NT2/D1 (cell line): ENCODE results near the gene TAS2R43.
"Not testable (repeated sequence)": the region's sequence is repeated elsewhere in the genome, so short reads cannot be mapped to it uniquely, and the experiment has no call there.

ENCODE experiments used
- DNase-seq: peaks from one replicate; pipeline ENCODE4 v3.0.0-alpha.2; 2011; ENCODE audit warnings: low read depth, low spot score
- H3K27me3 ChIP-seq: 2 replicates; pipeline ENCODE4 v1.6.0; 2011; ENCODE audit warnings: mild to moderate bottlenecking; ENCODE audit not compliant: insufficient read length, insufficient read depth
- H3K36me3 ChIP-seq: 2 replicates; pipeline ENCODE4 v1.6.1; 2011; ENCODE audit warnings: mild to moderate bottlenecking, low read length, mixed read lengths; ENCODE audit not compliant: insufficient read depth, insufficient read length
- H3K4me1 ChIP-seq: 2 replicates; pipeline ENCODE4 v1.5.1; 2011; ENCODE audit not compliant: insufficient read depth, insufficient read length
- H3K4me3 ChIP-seq: 2 replicates; pipeline ENCODE4 v1.5.1; 2011; ENCODE audit warnings: low read depth; ENCODE audit not compliant: insufficient read length
- H3K9ac ChIP-seq: 2 replicates; pipeline ENCODE4 v1.6.0; 2011; ENCODE audit warnings: low read depth; ENCODE audit not compliant: insufficient read length
- H3K9me3 ChIP-seq: 2 replicates; pipeline ENCODE4 v1.5.1; 2011; ENCODE audit warnings: mild to moderate bottlenecking, low read length; ENCODE audit not compliant: insufficient read depth
- SUZ12 ChIP-seq: IDR thresholded peaks from 2 replicates; pipeline ENCODE4 v1.6.1; 2011; ENCODE audit not compliant: insufficient read length, insufficient read depth; ENCODE audit errors: extremely low read depth
- YY1 ChIP-seq: IDR thresholded peaks from 2 replicates; pipeline ENCODE4 v1.6.1; 2011; ENCODE audit not compliant: insufficient read length, insufficient read depth
- ZNF274 ChIP-seq: IDR thresholded peaks from 2 replicates; pipeline ENCODE4 v1.6.1; 2011; ENCODE audit warnings: mild to moderate bottlenecking, low read depth, low read length

Gene TAS2R43, protein sequence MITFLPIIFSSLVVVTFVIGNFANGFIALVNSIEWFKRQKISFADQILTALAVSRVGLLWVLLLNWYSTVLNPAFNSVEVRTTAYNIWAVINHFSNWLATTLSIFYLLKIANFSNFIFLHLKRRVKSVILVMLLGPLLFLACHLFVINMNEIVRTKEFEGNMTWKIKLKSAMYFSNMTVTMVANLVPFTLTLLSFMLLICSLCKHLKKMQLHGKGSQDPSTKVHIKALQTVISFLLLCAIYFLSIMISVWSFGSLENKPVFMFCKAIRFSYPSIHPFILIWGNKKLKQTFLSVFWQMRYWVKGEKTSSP

DNA sequence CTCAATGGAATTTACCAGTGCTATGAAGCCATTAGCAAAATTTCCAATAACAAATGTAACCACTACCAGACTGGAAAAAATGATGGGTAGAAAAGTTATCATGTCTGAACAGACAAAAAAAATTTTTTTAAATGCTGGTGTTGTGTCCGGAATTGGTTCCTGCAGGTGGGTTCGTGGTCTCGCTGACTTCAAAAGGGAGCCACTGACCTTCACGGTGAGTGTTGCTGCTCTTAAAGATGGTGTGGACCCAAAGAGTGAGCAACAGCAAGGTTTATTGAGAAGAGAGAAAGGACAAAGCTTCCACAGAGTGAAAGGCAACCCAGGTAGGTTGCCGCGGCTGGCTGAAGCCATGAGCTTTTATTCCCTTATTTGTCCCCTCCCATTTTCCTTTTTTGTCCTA lies at the start of gene TAS2R43:
TSS of gene TAS2R43 (minus strand) at position 186 of the 400 bp plus-strand sequence. CDS start at position 102, 84 bp downstream.
- Histone ChIP-seq H3K9ac (no peak within 1 kb of the TSS), H3K4me3 (no peak within 1 kb of the TSS), H3K36me3 (no peaks in the 10 kb centered on the region), H3K9me3 (no peaks in the 10 kb centered on the region), H3K4me1 (no peaks in the 10 kb centered on the region), H3K27me3 (no peaks in the 10 kb centered on the region)
- TF ChIP-seq YY1 = no peak
- no peak for TF ChIP-seq ZNF274
- no peak for TF ChIP-seq SUZ12
- no peak for DNase-seq

DNA sequence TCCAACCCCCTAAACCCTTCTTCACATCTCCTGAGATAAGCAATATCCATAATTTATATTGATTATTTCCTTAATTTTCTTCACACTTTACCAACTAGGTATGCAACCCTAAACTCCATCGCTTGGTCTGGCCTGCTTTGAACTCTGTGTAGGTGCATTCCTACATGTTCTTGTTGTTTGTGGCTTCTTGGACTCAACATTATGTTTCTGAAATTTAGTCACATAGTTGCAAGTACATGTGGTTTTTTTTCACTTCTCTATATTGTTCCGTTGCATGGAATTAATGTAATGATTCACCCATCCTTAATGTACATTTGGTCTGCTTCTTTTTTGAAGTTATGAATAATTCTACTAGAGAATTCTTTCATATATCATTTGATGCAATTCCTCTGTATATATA lies 44.0 kb upstream of the TAS2R43 start:
- TF ChIP-seq ZNF274 = no peak
- no peak for TF ChIP-seq SUZ12
- no peak for TF ChIP-seq YY1
- Histone ChIP-seq H3K4me1 (no peaks in the 10 kb centered on the region), H3K4me3 (no peak overlapping the region), H3K9ac (no peak overlapping the region), H3K27me3 (no peaks in the 10 kb centered on the region), H3K36me3 (peaks cover 5% of the 10 kb centered on the region), H3K9me3 (no peaks in the 10 kb centered on the region)
- no peak for DNase-seq

DNA sequence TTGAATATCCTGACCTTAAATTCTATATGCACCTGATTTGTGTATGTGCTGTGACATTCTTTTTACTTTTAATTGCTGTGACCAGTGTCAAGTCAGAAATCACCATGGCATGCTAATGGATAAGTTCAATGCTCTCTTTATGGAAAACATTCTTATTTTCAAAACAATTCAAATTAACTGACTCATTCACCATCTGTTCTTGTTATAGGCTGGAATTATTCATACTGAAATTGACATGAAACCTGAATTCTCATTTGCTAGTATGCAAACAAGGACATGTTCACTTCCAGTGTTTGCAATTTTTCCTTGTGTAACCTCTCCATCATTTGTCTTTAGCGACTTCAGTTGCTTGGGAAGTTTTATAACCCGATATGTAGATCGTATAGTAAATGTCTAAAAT lies 42.2 kb upstream of the TAS2R43 start, which contains the start of gene TAS2R30:
TSS of gene TAS2R30 (minus strand) at position 340 of the 400 bp plus-strand sequence. CDS start 400 bp downstream, outside the sequence.
- Histone ChIP-seq H3K36me3 (peaks cover 11% of the 10 kb centered on the region), H3K27me3 (no peaks in the 10 kb centered on the region), H3K4me3 (no peak within 1 kb of the TSS), H3K9ac (no peak within 1 kb of the TSS), H3K9me3 (no peaks in the 10 kb centered on the region), H3K4me1 (no peaks in the 10 kb centered on the region)
- DNase-seq = no peak
- TF ChIP-seq YY1 = no peak
- no peak for TF ChIP-seq ZNF274
- TF ChIP-seq SUZ12 = no peak

DNA sequence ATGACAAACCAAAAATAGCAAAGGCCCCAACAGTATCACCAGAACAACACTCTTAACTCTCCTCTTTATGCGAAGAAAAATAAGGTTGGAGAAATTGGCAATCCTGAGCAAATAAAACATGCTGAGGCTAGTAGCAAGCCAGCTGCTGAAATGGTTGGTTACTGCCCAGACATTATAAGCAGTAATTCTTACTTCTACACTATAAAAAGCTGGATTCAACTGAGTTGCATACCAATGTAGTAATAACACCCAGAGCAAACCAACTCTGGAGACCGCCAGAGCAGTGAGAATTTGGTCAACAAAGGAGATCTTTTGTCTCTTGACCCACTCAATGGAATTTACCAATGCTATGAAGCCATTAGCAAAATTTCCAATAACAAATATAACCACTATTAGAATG lies 41.7 kb upstream of the TAS2R43 start:
- Histone ChIP-seq H3K4me3 (no peak overlapping the region), H3K4me1 (no peaks in the 10 kb centered on the region), H3K27me3 (no peaks in the 10 kb centered on the region), H3K9me3 (no peaks in the 10 kb centered on the region), H3K36me3 (peaks cover 16% of the 10 kb centered on the region), H3K9ac (no peak overlapping the region)
- no peak for DNase-seq
- TF ChIP-seq ZNF274 = no peak
- no peak for TF ChIP-seq SUZ12
- TF ChIP-seq YY1 = no peak

DNA sequence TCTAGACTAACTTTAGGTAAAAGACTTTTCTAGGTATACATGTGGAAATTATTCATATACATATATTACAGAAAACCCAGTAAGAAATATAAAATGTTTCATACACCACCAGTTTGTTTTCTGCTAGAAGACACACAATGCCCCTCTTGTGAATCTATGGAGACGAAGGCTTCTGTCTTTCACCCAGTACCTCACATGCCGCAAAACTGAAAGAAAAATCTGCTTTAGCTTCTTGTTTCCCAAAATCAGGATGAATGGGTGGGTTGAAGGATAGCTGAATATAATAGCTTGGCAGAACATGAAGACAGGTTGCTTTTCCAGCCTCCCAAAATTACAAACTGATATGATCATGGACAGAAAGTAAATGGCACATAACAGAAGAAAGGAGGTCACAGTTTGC lies 41.0 kb upstream of the TAS2R43 start:
- no peak for DNase-seq
- H3K4me1 ChIP-seq = no peaks in the 10 kb centered on the region

DNA sequence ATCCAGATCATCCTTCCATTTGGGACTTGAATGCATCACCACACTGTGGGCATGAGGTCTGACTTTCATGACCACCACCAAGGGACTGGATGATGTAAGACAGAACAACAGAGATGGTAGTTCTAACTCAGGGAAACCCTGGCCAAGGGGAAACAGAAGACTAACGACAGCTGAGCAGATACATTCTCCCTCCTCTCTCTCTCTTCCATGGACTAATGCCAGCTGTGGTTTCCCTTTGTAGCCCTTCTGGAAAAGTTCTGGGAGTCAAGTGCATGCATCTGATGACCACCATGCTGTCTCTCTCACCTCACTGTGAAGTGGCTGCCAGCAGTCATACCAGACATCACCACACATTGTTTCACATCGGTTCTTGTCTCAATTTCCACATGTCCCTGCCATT lies 38.9 kb upstream of the TAS2R43 start:
- TF ChIP-seq SUZ12 (no peak), ZNF274 (no peak), YY1 (no peak)
- no peak for DNase-seq
- H3K36me3 ChIP-seq = peaks cover 20% of the 10 kb centered on the region
- no peaks in the 10 kb centered on the region for H3K27me3 ChIP-seq
- H3K4me3 ChIP-seq = no peak overlapping the region
- H3K4me1 ChIP-seq = no peaks in the 10 kb centered on the region
- H3K9ac ChIP-seq = no peak overlapping the region
- no peaks in the 10 kb centered on the region for H3K9me3 ChIP-seq

More for the DNA sequence above, 41.0 kb upstream of the TAS2R43 start:
- Histone ChIP-seq H3K9me3 (no peaks in the 10 kb centered on the region), H3K9ac (no peak overlapping the region), H3K27me3 (no peaks in the 10 kb centered on the region), H3K4me3 (no peak overlapping the region), H3K36me3 (peaks cover 16% of the 10 kb centered on the region)
- TF ChIP-seq SUZ12 = no peak
- TF ChIP-seq YY1 = no peak
- no peak for TF ChIP-seq ZNF274

DNA sequence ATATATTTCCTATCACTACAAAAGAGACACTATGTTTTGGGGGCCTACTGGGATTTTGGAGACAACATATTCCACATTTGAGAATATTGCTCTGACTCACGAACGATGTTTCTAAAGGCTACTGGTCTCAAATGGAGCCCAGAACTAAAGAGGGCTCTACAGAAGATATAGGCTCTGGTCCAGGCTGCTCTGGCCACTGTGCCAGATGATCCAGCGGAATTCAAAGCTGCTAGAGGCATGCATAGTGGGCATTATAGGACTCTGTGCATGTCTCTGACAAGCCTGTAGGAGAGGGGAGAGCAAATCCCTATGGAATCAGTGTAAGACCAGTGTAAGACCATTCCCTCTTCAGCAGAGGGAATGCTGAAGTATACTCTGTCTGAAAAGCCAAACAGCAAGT lies 38.3 kb upstream of the TAS2R43 start:
- no peaks in the 10 kb centered on the region for H3K4me1 ChIP-seq
- H3K9ac ChIP-seq = no peak overlapping the region
- H3K9me3 ChIP-seq = peaks cover under 1% of the 10 kb centered on the region; the same call in 1 of the 2 replicates
- peaks cover 20% of the 10 kb centered on the region for H3K36me3 ChIP-seq
- TF ChIP-seq SUZ12 = no peak
- no peak for TF ChIP-seq YY1
- no peak for TF ChIP-seq ZNF274
- no peak for DNase-seq
- H3K27me3 ChIP-seq = no peaks in the 10 kb centered on the region
- H3K4me3 ChIP-seq = no peak overlapping the region

DNA sequence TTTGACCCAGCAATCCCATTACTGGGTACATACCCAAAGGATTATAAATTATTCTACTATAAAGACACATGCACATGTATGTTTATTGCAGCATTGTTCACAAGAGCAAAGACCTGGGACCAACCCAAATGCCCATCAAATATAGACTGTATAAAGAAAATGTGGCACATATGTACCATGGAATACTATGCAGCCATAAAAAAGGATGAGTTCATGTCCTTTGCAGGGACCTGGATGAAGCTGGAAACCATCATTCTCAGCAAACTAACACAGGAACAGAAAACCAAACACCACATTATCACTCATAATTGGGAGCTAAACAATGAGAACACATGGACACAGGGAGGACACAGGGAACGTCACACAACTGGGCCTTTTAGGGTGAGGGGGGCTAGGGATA lies 22.0 kb upstream of the TAS2R43 start:
- H3K9me3 ChIP-seq = peaks cover 15% of the 10 kb centered on the region; the same call in 1 of the 2 replicates
- DNase-seq, H3K4me3 ChIP-seq, H3K36me3 ChIP-seq, H3K27me3 ChIP-seq, H3K9ac ChIP-seq, H3K4me1 ChIP-seq: not testable (repeated sequence)

DNA sequence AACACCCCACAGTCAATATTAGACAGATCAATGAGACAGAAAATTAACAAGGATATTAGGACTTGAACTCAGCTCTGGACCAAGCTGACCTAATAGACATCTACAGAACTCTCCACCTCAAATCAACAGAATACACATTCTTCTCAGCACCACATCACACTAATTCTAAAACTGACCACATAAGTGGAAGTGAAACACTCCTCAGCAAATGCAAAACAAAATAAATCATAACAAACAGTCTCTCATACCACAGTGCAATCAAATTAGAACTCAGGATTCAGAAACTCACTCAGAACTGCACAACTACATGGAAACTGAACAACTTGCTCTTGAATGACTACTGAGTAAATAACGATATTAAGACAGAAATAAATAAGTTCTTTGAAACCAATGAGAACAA lies 19.1 kb upstream of the TAS2R43 start:
- H3K9me3 ChIP-seq = peaks cover 15% of the 10 kb centered on the region; the same call in 1 of the 2 replicates

More for the DNA sequence above, 19.1 kb upstream of the TAS2R43 start:
- not testable (repeated sequence) for H3K9ac ChIP-seq, DNase-seq, H3K36me3 ChIP-seq, H3K4me1 ChIP-seq, H3K4me3 ChIP-seq, H3K27me3 ChIP-seq
